Cardiac muscle cell (in vitro differentiated cells and primary cell): ENCODE measurements around the gene ARL5B. TPM values are rescaled to one million over a fixed set of nuclear protein-coding genes. Genes with fewer than 3 reads are reported as not detected.

Experiments
- DNase-seq, 2 donors: peaks; one replicate each; pipeline versions ENCODE4 v3.0.0 to v3.0.0-alpha.2; 2010 to 2017; ENCODE audit warnings: low read depth in 1 of 2, low spot score in 1 of 2
- H3K27ac ChIP-seq: fragments of 200-600 bp; sonication (generic); 2 replicates; pipeline ENCODE4 v1.5.1; 2016
- H3K27me3 ChIP-seq: fragments of 200-600 bp; sonication (generic); 2 replicates; pipeline ENCODE4 v1.6.0; 2016; ENCODE audit warnings: control low read depth
- H3K36me3 ChIP-seq: fragments of 200-600 bp; sonication (generic); 2 replicates; pipeline ENCODE4 v1.5.1; 2016; ENCODE audit warnings: control low read depth
- H3K4me1 ChIP-seq: fragments of 200-600 bp; sonication (generic); 2 replicates; pipeline ENCODE4 v1.8.1; 2017; ENCODE audit warnings: low read depth, mild to moderate bottlenecking, mixed run types
- H3K4me3 ChIP-seq: fragments of 200-600 bp; sonication (generic); 2 replicates; pipeline ENCODE4 v1.5.1; 2016; ENCODE audit warnings: mild to moderate bottlenecking
- H3K9me3 ChIP-seq: fragments of 200-600 bp; sonication (generic); 2 replicates; pipeline ENCODE4 v1.5.1; 2017; ENCODE audit warnings: low read depth, mild to moderate bottlenecking, control low read depth
- polyA plus RNA-seq: library from polyadenylated mRNA; unstranded; fragments of >200 nt; fragmentation: Nextera tagmentation; extraction: Ambion mirVana; gene quantifications from 2 replicates; pipeline ENCODE4 v1.2.1, GENCODE V29; 2016
- total RNA-seq: library from RNA; depleted of rRNA; stranded (reverse); fragments of >200 nt; gene quantifications from 2 replicates; pipeline ENCODE4 v1.2.3, GENCODE V29; 2016
- TF ChIP-seq, protein P1 (sequence below): IDR thresholded peaks from 2 replicates; pipeline ENCODE4 v1.5.1; 2012; ENCODE audit warnings: low read depth, mild to moderate bottlenecking, low read length

Gene ARL5B
- total and polyA plus RNA-seq, 2 experiments from 2014 or later: 15.9 to 30.3 TPM

DNA sequence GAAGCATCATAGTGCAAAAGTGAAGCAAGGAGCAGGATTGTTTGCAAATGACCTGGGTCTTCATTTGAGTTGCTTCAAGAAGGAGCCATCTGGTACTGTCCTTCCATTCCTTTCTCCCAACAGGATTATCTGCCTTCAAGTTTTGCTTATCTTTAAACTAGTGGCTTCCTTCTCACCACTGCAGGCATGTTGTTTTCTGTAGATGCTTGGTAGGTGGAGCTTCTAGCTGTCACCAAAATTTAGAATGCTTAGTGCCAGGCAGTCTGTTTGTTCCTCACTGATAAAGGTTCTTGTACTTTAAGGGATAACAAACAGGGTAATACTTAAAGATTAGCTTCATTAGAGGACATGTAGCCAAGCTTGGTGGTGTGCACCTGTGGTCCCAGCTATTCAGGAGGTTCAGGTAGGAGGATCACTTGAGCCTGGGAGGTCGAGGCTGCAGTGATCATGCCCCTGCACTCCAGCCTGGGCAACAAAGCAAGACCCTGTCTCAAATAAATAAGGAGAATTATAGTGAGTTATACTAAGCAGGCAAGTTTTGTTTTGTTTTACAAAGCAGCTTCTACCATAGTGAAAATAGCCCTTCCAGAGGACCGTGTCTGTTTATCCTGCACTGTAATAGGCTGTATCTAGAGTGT is 5.7 kb downstream of the ARL5B start:
- TF ChIP-seq, protein P1, sequence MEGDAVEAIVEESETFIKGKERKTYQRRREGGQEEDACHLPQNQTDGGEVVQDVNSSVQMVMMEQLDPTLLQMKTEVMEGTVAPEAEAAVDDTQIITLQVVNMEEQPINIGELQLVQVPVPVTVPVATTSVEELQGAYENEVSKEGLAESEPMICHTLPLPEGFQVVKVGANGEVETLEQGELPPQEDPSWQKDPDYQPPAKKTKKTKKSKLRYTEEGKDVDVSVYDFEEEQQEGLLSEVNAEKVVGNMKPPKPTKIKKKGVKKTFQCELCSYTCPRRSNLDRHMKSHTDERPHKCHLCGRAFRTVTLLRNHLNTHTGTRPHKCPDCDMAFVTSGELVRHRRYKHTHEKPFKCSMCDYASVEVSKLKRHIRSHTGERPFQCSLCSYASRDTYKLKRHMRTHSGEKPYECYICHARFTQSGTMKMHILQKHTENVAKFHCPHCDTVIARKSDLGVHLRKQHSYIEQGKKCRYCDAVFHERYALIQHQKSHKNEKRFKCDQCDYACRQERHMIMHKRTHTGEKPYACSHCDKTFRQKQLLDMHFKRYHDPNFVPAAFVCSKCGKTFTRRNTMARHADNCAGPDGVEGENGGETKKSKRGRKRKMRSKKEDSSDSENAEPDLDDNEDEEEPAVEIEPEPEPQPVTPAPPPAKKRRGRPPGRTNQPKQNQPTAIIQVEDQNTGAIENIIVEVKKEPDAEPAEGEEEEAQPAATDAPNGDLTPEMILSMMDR: no peak
- H3K4me1 ChIP-seq: peaks cover 22% of the 10 kb centered on the region
- no peaks in the 10 kb centered on the region for H3K27me3 ChIP-seq
- peaks cover 17% of the 10 kb centered on the region for H3K36me3 ChIP-seq
- no peak overlapping the region for H3K4me3 ChIP-seq
- no peaks in the 10 kb centered on the region for H3K9me3 ChIP-seq
- no peak for DNase-seq
- H3K27ac ChIP-seq: no peak overlapping the region

DNA sequence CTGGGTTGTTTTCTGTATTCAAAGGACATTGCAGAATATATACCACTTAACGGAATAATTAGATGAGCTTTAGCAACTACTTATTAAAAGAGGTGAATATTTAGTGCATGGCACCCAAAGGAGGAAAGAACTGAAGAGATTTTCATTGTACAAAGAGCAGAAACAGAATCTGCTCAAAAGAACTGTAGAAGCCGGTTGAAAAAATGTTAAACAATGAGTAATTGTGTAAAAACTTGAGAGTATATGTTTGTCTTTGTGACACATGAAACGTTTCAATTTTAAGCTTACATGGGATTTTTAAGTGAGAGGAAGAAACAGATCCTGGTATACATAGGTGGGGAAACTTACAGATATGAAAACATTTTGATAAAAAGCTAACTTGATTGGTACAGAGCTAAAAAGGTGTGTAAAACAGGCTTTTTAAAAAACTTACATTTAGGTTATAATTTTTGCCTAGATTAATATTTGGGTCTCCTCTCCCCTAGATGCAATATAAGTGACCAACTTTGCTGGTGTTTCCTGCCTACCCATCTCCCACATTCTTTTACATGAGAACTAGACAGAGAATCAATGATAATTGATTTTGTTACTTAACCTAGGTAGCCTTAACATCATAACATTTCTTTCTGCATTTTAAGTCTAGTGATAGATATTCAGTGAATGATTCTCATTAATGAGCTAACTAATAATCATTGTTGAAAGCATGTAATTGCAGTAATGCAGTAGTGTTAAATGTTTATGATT is 6.8 kb downstream of the ARL5B start:
- H3K27ac ChIP-seq: peak overlapping the region; percentile 16
- TF ChIP-seq, protein P1: no peak
- no peaks in the 10 kb centered on the region for H3K27me3 ChIP-seq
- no peaks in the 10 kb centered on the region for H3K9me3 ChIP-seq
- H3K36me3 ChIP-seq: peaks cover 17% of the 10 kb centered on the region
- DNase-seq: no peak
- H3K4me1 ChIP-seq: peaks cover 15% of the 10 kb centered on the region
- no peak overlapping the region for H3K4me3 ChIP-seq

DNA sequence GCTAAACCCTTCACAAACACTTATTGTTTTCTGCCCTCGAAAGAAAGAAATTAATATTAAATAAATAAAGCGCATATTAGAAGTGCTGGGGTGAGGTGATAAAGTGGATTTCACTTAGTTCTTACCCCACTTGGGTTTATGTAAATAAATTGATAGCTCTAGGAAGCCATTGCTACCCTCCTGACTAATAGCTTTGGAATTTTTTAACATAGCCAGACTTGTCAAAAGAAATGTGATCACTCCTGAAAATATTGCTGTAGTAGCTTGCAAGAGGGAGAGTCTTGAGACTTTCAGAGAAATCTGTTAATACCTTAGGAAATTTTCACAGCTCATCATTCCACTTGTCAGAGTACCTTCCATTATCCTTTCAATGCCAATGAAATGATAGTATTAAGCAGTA is 7.6 kb downstream of the ARL5B start:
- Histone ChIP-seq H3K4me3 (no peak overlapping the region), H3K9me3 (no peaks in the 10 kb centered on the region), H3K27ac (peak overlapping the region; percentile 47), H3K27me3 (no peaks in the 10 kb centered on the region), H3K4me1 (peaks cover 6% of the 10 kb centered on the region), H3K36me3 (peaks cover 25% of the 10 kb centered on the region)
- DNase-seq: peak in 1 of 2 donors; percentile 61
- TF ChIP-seq, protein P1: no peak

DNA sequence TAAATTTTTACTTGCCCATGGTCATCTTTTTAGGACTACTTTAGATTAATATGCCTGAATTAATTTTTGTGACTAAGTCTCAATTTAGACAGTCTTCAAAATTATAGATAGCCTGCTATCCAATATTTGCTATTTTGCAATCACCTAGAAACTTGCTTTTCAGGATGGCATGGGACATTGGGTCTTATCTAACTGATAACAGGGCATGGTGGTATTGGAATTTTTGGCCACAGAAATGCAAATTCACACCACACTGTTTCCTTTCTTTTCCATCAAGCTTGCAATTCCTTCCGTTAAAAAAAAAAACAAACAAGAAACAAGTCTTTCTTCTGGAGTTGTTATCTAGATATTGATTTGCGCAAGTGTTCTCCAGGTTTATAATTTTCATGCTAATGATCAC is 8.8 kb downstream of the ARL5B start:
- Histone ChIP-seq H3K9me3 (no peaks in the 10 kb centered on the region), H3K4me1 (peaks cover 4% of the 10 kb centered on the region), H3K4me3 (no peak overlapping the region), H3K27me3 (no peaks in the 10 kb centered on the region), H3K27ac (no peak overlapping the region), H3K36me3 (peaks cover 35% of the 10 kb centered on the region)
- TF ChIP-seq, protein P1: no peak
- no peak for DNase-seq

DNA sequence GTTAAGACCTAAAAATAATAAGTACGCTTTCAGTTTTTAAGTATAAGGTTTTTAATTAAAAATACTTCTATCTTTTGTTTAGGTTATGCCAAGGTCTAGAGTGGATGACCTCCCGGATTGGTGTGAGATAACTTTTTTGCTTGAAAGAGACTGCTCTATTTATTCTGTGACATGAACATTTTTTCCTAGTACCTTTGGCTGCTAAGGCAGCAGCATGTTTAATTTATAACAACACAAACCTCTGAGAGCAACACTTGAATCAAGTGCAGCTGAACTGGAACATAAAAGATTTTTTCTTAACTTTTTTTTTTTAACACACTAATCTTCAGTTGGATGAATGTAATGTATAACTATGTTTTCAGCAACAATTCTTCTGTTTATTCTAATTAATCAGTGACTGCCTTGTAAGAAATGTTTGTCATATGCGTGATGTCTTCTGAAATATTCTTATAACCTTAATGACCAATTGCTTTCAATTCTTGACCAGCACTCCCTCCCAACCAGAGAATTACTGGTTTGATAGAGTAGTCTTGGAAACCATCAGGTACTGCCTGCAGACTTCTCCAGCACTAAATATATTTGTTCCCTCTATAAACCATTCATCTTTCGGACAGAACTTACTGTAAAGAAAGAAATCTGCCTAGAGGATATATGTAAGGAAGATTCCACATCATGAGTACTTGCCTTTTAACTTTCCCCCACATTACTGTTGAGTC is 16.0 kb downstream of the ARL5B start:
- no peak for DNase-seq
- peak overlapping the region; percentile 14 for H3K27ac ChIP-seq
- TF ChIP-seq, protein P1: no peak
- no peaks in the 10 kb centered on the region for H3K9me3 ChIP-seq
- H3K36me3 ChIP-seq: peaks cover 52% of the 10 kb centered on the region
- H3K4me3 ChIP-seq: no peak overlapping the region
- no peaks in the 10 kb centered on the region for H3K27me3 ChIP-seq
- no peaks in the 10 kb centered on the region for H3K4me1 ChIP-seq
